Ovary (tissue), 9 donors: ENCODE data around the gene BPIFA3. TPM values are rescaled to one million over a fixed set of nuclear protein-coding genes. Genes with fewer than 3 reads are reported as not detected.

ENCODE experiments used
- DNase-seq, 5 donors: peaks; one replicate each; pipeline ENCODE4 v3.0.0-alpha.2; 2019 to 2020
- H3K27ac ChIP-seq, 2 donors: fragments of 200-600 bp; one replicate each; pipeline versions ENCODE4 v1.5.1 to v1.8.0; 2019 to 2022
- H3K27me3 ChIP-seq: fragments of 200-600 bp; one replicate; pipeline ENCODE4 v1.8.0; 2022
- H3K36me3 ChIP-seq: fragments of 200-600 bp; sonication (generic); one replicate; pipeline ENCODE4 v1.5.1; 2019
- H3K4me1 ChIP-seq: one replicate; pipeline ENCODE4 v1.8.1; 2013; ENCODE audit warnings: mild to moderate bottlenecking, moderate library complexity; ENCODE audit not compliant: insufficient read depth
- H3K4me3 ChIP-seq: fragments of 200-600 bp; sonication (generic); one replicate; pipeline ENCODE4 v1.5.1; 2017
- H3K9me3 ChIP-seq, 2 donors: fragments of 200-600 bp in 1 of 2; sonication (generic) in 1 of 2; one replicate each; pipeline versions ENCODE4 v1.5.1 to v1.8.1; 2013 to 2019; ENCODE audit warnings: mild to moderate bottlenecking in 1 of 2, moderate library complexity in 1 of 2
- CTCF ChIP-seq, 3 donors: fragments of 450-650 bp in 2 of 3; fragments of 200-600 bp in 1 of 3; IDR thresholded peaks; one replicate each; pipeline versions ENCODE4 v1.5.1 to v1.8.0; 2016 to 2022; ENCODE audit warnings: antibody characterized with exemption in 3 of 3, mild to moderate bottlenecking in 1 of 3
- EP300 ChIP-seq: sonication (generic); formaldehyde crosslinking; IDR thresholded peaks from one replicate; pipeline ENCODE4 v1.6.1; 2017; ENCODE audit warnings: antibody characterized with exemption
- POLR2A ChIP-seq: fragments of 450-650 bp; IDR thresholded peaks from one replicate; pipeline ENCODE4 v1.6.1; 2017; ENCODE audit warnings: antibody characterized with exemption, mild to moderate bottlenecking, moderate library complexity
- WGBS, 3 donors: extraction: QIAGEN DNeasy Blood & Tissue Kit in 1 of 3; methylation state at CpG; one replicate each; pipeline versions ENCODE4 v1.1.5 to v1.1.7; 2013 to 2017; 5-methylcytosine and 5-hydroxymethylcytosine counted together
- intact Hi-C, 4 donors: fragments of 100-400 bp; cut with DNase I; formaldehyde crosslinking; loops; one replicate each; pipeline versions ENCODE4 v1.11.0 to v1.15.1; 2022 to 2023
- polyA plus RNA-seq, 2 donors: library from polyadenylated mRNA; stranded (reverse); fragments of 200-250 nt in 1 of 2; fragments of 350-450 nt in 1 of 2; fragmentation: Illumina TruSeq in 1 of 2; extraction: RNeasy Lipid Tissue Mini Kit (QIAGEN cat#74804) in 1 of 2; gene quantifications; one replicate each; pipeline ENCODE4 v1.2.3, GENCODE V29; 2013 to 2014
- total RNA-seq, 7 donors: library from RNA; depleted of rRNA in 2 of 7; stranded (reverse); fragments of >200 nt in 2 of 7; fragmentation: NEBNext Ultra II Directional in 3 of 7; extraction: Animal tissue kit (Norgen Biotek cat#: 25700) in 3 of 7; gene quantifications; one replicate each; pipeline versions ENCODE4 v1.1.0 to v1.2.4, GENCODE V29; 2016 to 2023
- donor health status: DM: no; HTN: no; CAD: no; lungs with moderate emphysema.
- donor health status: DM: no; HTN: no; CAD: no.
- donor health status: Bipolar disorder and iron deficiency.
- donor health status: DM: yes; HTN: yes; CAD: no.
- donor health status: DM: no; HTN: no; CAD: no.
- donor health status: DM: yes; HTN: yes; CAD: no.

BPIFA3 gene
- total and polyA plus RNA-seq, 9 donors, result not detected

- Histone ChIP-seq H3K9me3 (no peaks in the 10 kb centered on the region), H3K27ac (no peak overlapping the region), H3K27me3 (no peaks in the 10 kb centered on the region), H3K4me1 (no peaks in the 10 kb centered on the region), H3K4me3 (no peak overlapping the region), H3K36me3 (no peaks in the 10 kb centered on the region)
- WGBS, 3 donors, result 11 to 19% (median 18%) methylated on average over 5 of the region's 5 CpGs
- TF ChIP-seq EP300 (no peak), POLR2A (no peak), CTCF (IDR thresholded peaks at IDR 0.05) (no peak)
- intact Hi-C loops, result no loop called here
- DNase-seq, result no peak
Measured at GRCh38 chr20:33211817-33212424, 5.2 kb upstream of the BPIFA3 start.

- H3K4me1 ChIP-seq, result no peaks in the 10 kb centered on the region
- H3K27ac ChIP-seq, result no peak overlapping the region
- 40 to 68% (median 40%) methylated on average over 4 of the region's 4 CpGs for WGBS, 3 donors
- intact Hi-C loops, result no loop called here
- DNase-seq, result no peak
- no peak overlapping the region for H3K4me3 ChIP-seq
- no peaks in the 10 kb centered on the region for H3K36me3 ChIP-seq
- H3K9me3 ChIP-seq, result no peaks in the 10 kb centered on the region
- H3K27me3 ChIP-seq, result no peaks in the 10 kb centered on the region
- TF ChIP-seq EP300, result no peak
- TF ChIP-seq CTCF (IDR thresholded peaks at IDR 0.05), result no peak
- no peak for TF ChIP-seq POLR2A
Measured at GRCh38 chr20:33224399-33224798, 7.2 kb downstream of the BPIFA3 start.

- WGBS, 3 donors, result 54 to 68% (median 61%) methylated on average over 6 of the region's 6 CpGs
- Histone ChIP-seq H3K4me1 (no peaks in the 10 kb centered on the region), H3K36me3 (no peaks in the 10 kb centered on the region), H3K27me3 (no peaks in the 10 kb centered on the region), H3K9me3 (no peaks in the 10 kb centered on the region), H3K4me3 (no peak overlapping the region), H3K27ac (no peak overlapping the region)
- no peak for DNase-seq
- TF ChIP-seq EP300 (no peak), POLR2A (no peak), CTCF (IDR thresholded peaks at IDR 0.05) (no peak)
- intact Hi-C loops, result no loop called here
Measured at GRCh38 chr20:33229843-33230242, 12.7 kb downstream of the BPIFA3 start.

- intact Hi-C loops, result no loop called here
- H3K27ac ChIP-seq, result no peak overlapping the region
- no peak overlapping the region for H3K4me3 ChIP-seq
- no peaks in the 10 kb centered on the region for H3K27me3 ChIP-seq
- H3K9me3 ChIP-seq, result no peaks in the 10 kb centered on the region
- no peak for DNase-seq
- WGBS, 3 donors, result 56 to 70% (median 57%) methylated on average over 7 of the region's 7 CpGs
- H3K4me1 ChIP-seq, result no peaks in the 10 kb centered on the region
- no peaks in the 10 kb centered on the region for H3K36me3 ChIP-seq
- no peak for TF ChIP-seq CTCF (IDR thresholded peaks at IDR 0.05)
- TF ChIP-seq EP300, result no peak
- TF ChIP-seq POLR2A, result no peak
Measured at GRCh38 chr20:33231237-33231636, 14.1 kb downstream of the BPIFA3 start.
